ENCODE data around the gene OR4A15.

The OR4A15 gene

DNA sequence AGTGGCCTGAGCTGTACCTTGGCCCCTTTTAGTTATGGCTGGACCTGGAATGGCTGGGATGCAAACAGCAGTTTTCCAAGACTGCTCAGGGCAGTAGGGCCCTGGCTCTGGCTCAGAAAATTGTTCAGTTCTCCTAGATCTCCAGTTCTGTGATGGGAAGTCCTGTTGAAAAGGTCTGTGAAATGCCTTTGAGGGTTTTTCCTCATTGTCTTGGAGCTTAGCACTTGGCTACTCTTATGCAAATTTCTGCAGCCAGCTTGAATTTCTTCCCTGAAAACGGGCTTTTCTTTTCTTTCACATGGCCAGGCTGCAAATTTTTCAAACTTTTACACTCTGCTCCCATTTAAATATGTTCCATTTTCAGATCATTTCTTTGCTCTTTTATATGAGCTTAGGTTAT, 33.2 kb downstream of the OR4A15 start:
- in situ Hi-C loops (cut with MboI; ENCODE audit: low pct_unique_long_range_greater_than_20kb, low sequenced_read_pairs, unreplicated experiment), result no loop called here
- TF ChIP-seq CTCF (IDR thresholded peaks at IDR 0.05; ENCODE audit: extremely low read depth, insufficient read depth, missing control alignments), result no peak

More for the DNA sequence above, 33.2 kb downstream of the OR4A15 start:
- DNase-seq (ENCODE audit: low spot score), result no peak

Measured in GM13977 (cell line).